Vagina (tissue), 2 donors: ENCODE measurements around the gene SERINC5.

Experiments
- CTCF ChIP-seq, 3 experiments: fragments of 450-650 bp in 2 of 3; fragments of 200-600 bp in 1 of 3; sonication (generic) in 1 of 3; IDR thresholded peaks; one replicate each; pipeline ENCODE4 v1.5.1; 2017 to 2019; ENCODE audit warnings: antibody characterized with exemption in 3 of 3, mild to moderate bottlenecking in 2 of 3, moderate library complexity in 2 of 3
- POLR2AphosphoS5 ChIP-seq, 2 donors: sonication (generic); formaldehyde crosslinking; IDR thresholded peaks; one replicate each; pipeline ENCODE4 v1.9.0; 2017; ENCODE audit warnings: antibody characterized with exemption in 2 of 2, mild to moderate bottlenecking in 2 of 2, low read depth in 1 of 2; ENCODE audit not compliant: insufficient read depth in 1 of 2

DNA sequence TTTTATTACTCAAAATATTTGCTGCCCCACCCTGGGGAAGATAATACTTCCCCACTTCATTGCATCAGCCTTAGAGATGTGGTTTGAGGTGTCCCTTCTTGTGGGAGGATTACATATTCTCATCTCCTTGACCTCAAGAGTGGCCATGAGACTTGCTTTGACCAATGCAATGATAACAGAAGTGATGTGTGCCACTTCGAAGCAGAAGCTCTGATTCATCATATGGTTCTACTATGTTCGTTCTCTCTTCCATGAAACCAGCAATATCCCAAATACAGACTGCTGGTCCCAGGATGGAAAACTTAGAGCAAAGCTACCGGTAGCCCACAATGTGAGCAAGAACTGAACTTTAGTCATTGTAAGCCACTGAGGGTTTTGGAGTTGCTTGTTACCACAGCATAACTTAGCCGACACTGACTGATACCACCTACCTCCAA lies 128.7 kb downstream of the SERINC5 start:
- no peak for TF ChIP-seq POLR2AphosphoS5 (IDR thresholded peaks at IDR 0.05; ENCODE audit: insufficient read depth in 1 of 2, low read depth in 1 of 2)
- TF ChIP-seq CTCF (IDR thresholded peaks at IDR 0.05), result no peak
